Endothelial cell of umbilical vein (primary cell): ENCODE results near the gene ANXA4. TPM values are rescaled to one million over a fixed set of nuclear protein-coding genes. Genes with fewer than 3 reads are reported as not detected.

Source experiments
- BruUV-seq: library from RNA; stranded (reverse); fragments of 400-500 nt; replicated peaks from 2 replicates; lab custom pipeline; 2021; lab: Mats Ljungman, UMichigan
- CTCF ChIA-PET: fragments of 300-600, 350-600 bp; sonication (Branson Sonifier 250); formaldehyde crosslinking; loops from one replicate; lab custom pipeline; 2021; ENCODE audit warnings: antibody characterized with exemption, inconsistent platforms; lab: Charles Lee
- POLR2A ChIA-PET: fragments of 300-600, 350-600 bp; sonication (Branson Sonifier 250); formaldehyde crosslinking; loops from one replicate; lab custom pipeline; 2021; ENCODE audit warnings: antibody characterized with exemption, inconsistent platforms; lab: Charles Lee
- DNase-seq: peaks from one replicate; pipeline ENCODE4 v3.0.0-alpha.2; 2011; ENCODE audit warnings: low read depth, low spot score
- FAIRE-seq: peaks from 2 replicates; lab custom pipeline; 2011; peaks lifted over from hg19 to GRCh38; lab: Jason Lieb, UNC
- H2AFZ ChIP-seq: 2 replicates; pipeline ENCODE4 v1.6.0; 2012; ENCODE audit warnings: low read depth, low read length, control low read depth, inconsistent platforms
- H3K27ac ChIP-seq: 2 replicates; pipeline ENCODE4 v1.5.1; 2011; ENCODE audit warnings: low read depth, mild to moderate bottlenecking, control low read depth, low read length, moderate library complexity; ENCODE audit not compliant: insufficient read depth
- H3K27me3 ChIP-seq, 2 experiments: 2 replicates each; pipeline versions ENCODE4 v1.6.0 to v1.6.1; 2011; ENCODE audit warnings: low read length in 2 of 2, mixed read lengths in 1 of 2; ENCODE audit not compliant: control insufficient read depth in 2 of 2, insufficient read depth in 2 of 2
- H3K36me3 ChIP-seq, 2 experiments: 2 replicates in 1 of 2; 3 replicates in 1 of 2; pipeline ENCODE4 v1.5.1; 2011; ENCODE audit warnings: low read length in 2 of 2, mild to moderate bottlenecking in 1 of 2, moderate library complexity in 1 of 2; ENCODE audit not compliant: control insufficient read depth in 2 of 2, insufficient read depth in 2 of 2; ENCODE audit errors: extremely low read depth in 1 of 2
- H3K4me1 ChIP-seq: 3 replicates; pipeline ENCODE4 v1.5.1; 2011; ENCODE audit warnings: mild to moderate bottlenecking, low read length; ENCODE audit not compliant: control insufficient read depth, insufficient read depth; ENCODE audit errors: extremely low read depth
- H3K4me2 ChIP-seq: 2 replicates; pipeline ENCODE4 v1.6.1; 2011; ENCODE audit warnings: low read length, control low read depth, mixed read lengths; ENCODE audit not compliant: insufficient read depth
- H3K4me3 ChIP-seq, 3 experiments: fragments of 200-600 bp in 1 of 3; sonication (generic), shearing (Covaris generic) in 1 of 3; replicated peaks in 1 of 3; 2 replicates each; pipeline ENCODE4 v1.5.1; 2011 to 2016; ENCODE audit warnings: control low read depth in 3 of 3, low read length in 3 of 3, mild to moderate bottlenecking in 2 of 3, inconsistent platforms in 1 of 3, low read depth in 1 of 3, moderate library complexity in 1 of 3; ENCODE audit not compliant: insufficient read depth in 1 of 3
- H3K79me2 ChIP-seq: 2 replicates; pipeline ENCODE4 v1.6.0; 2012; ENCODE audit warnings: low read length, inconsistent platforms; ENCODE audit not compliant: control insufficient read depth, insufficient read depth
- H3K9ac ChIP-seq: replicated peaks from 2 replicates; pipeline ENCODE3; 2011; ENCODE audit warnings: low read length, control low read depth; ENCODE audit not compliant: insufficient read depth; ENCODE audit errors: extremely low read depth
- H3K9me1 ChIP-seq: replicated peaks from 3 replicates; pipeline ENCODE4 v1.6.0; 2011; ENCODE audit warnings: mild to moderate bottlenecking, low read length; ENCODE audit not compliant: control insufficient read depth, insufficient read depth; ENCODE audit errors: extremely low read depth
- H3K9me3 ChIP-seq: replicated peaks from 2 replicates; pipeline ENCODE4 v1.5.1; 2012; ENCODE audit warnings: low read length, inconsistent platforms; ENCODE audit not compliant: control insufficient read depth, insufficient read depth
- H4K20me1 ChIP-seq: replicated peaks from 2 replicates; pipeline ENCODE3; 2011; ENCODE audit warnings: mild to moderate bottlenecking, low read length; ENCODE audit not compliant: control insufficient read depth, insufficient read depth; ENCODE audit errors: extremely low read depth
- FOS ChIP-seq: IDR thresholded peaks from 2 replicates; pipeline ENCODE4 v1.6.1; 2011; ENCODE audit warnings: mild to moderate bottlenecking, low read length, moderate library complexity, borderline replicate concordance; ENCODE audit not compliant: insufficient read depth
- JUN ChIP-seq: IDR thresholded peaks from 2 replicates; pipeline ENCODE4 v1.6.1; 2011; ENCODE audit warnings: borderline replicate concordance, low read depth; ENCODE audit not compliant: insufficient read length, insufficient read depth
- POLR2A ChIP-seq: IDR thresholded peaks from 2 replicates; pipeline ENCODE4 v1.6.1; 2012; ENCODE audit warnings: low read depth, mild to moderate bottlenecking, control low read depth, low read length
- POLR2AphosphoS5 ChIP-seq: IDR thresholded peaks from 2 replicates; pipeline ENCODE4 v1.6.1; 2012; ENCODE audit warnings: low read depth, mild to moderate bottlenecking, control low read depth, low read length, moderate library complexity; ENCODE audit not compliant: insufficient read depth
- dilution Hi-C: fragments of 300-500 bp; cut with MboI; formaldehyde crosslinking; loops from one replicate; pipeline ENCODE4 v1.15.0; 2019; ENCODE audit warnings: low sequenced_read_pairs; ENCODE audit not compliant: extremely low pct_ligation_motif_present
- intact Hi-C: fragments of 100-400 bp; cut with micrococcal nuclease; formaldehyde crosslinking; loops from one replicate; pipeline ENCODE4 v1.10.0; 2022
- polyA plus RNA-seq, 4 experiments: library from polyadenylated mRNA; depleted of rRNA in 3 of 4; stranded (reverse) in 3 of 4; unstranded in 1 of 4; fragments of >200 nt; gene quantifications; 2 replicates each; pipeline versions ENCODE4 v1.2.1 to v1.2.3, GENCODE V29; 2011 to 2012; ENCODE audit warnings: missing spikeins in 1 of 4
- total RNA-seq: library from RNA; stranded (reverse); gene quantifications from 2 replicates; pipeline ENCODE4 v1.2.3, GENCODE V29; 2021
- TF ChIP-seq, protein P1 (sequence below), 2 donors: IDR thresholded peaks; 1 replicate in 1 of 2; 2 replicates in 1 of 2; pipeline ENCODE4 v1.5.1; 2011; ENCODE audit warnings: low read length in 2 of 2, mild to moderate bottlenecking in 2 of 2, moderate library complexity in 2 of 2, control low read depth in 1 of 2, inconsistent platforms in 1 of 2, low read depth in 1 of 2; ENCODE audit not compliant: insufficient read depth in 1 of 2; ENCODE audit errors: extremely low read depth in 1 of 2
- TF ChIP-seq, protein P2 (sequence below): IDR thresholded peaks from 2 replicates; pipeline ENCODE4 v1.6.1; 2011; ENCODE audit not compliant: insufficient read depth, insufficient read length

Gene ANXA4
- total and polyA plus RNA-seq, 2 donors (not counting 3 experiments of a cell fraction or from before 2014, with no cell fraction given) = 29.4 to 79.6 TPM

DNA sequence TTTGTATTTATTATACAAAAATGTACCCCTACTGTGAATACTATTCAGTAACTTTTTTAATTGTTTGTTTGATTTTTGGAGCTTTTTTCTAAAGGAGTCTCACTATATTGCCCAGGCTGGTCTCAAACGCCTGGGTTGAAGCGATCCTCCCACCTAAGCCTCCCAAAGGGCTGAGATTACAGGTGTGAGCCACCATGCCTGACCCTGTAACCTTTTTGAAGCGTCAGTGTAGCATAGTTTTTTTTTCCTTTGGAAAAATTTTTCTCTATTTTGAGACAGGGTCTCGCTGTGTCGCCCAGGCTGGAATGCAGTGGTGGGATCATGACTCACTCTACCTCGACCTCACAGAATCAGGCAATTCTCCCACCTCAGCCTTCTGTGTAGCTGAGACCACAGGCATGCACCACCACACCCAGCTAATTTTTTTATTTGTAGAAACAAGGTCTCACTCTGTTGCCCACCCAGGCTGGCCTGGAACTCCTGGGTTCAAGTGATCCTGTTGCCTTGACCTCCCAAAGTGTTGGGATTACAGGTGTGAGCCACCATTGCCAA is 89.5 kb downstream of the ANXA4 start:
- FAIRE-seq = no peak
- POLR2A ChIA-PET = no interaction called here
- intact Hi-C loops = no loop called here

More for the DNA sequence above, 89.5 kb downstream of the ANXA4 start:
- no peak for DNase-seq
- Histone ChIP-seq H4K20me1 (no peaks in the 10 kb centered on the region), H3K79me2 (peaks cover 32% of the 10 kb centered on the region), H3K9me1 (no peaks in the 10 kb centered on the region), H3K27me3 (no peaks in the 10 kb centered on the region), H3K4me2 (peak overlapping the region; percentile 79), H3K27ac (no peak overlapping the region), H3K9me3 (no peaks in the 10 kb centered on the region), H3K9ac (no peak overlapping the region), H3K4me1 (peaks cover 7% of the 10 kb centered on the region), H3K4me3 (no peak overlapping the region), H2AFZ (no peak overlapping the region), H3K36me3 (no peaks in the 10 kb centered on the region)
- BruUV-seq = no TSS peak
- TF ChIP-seq, protein P1, sequence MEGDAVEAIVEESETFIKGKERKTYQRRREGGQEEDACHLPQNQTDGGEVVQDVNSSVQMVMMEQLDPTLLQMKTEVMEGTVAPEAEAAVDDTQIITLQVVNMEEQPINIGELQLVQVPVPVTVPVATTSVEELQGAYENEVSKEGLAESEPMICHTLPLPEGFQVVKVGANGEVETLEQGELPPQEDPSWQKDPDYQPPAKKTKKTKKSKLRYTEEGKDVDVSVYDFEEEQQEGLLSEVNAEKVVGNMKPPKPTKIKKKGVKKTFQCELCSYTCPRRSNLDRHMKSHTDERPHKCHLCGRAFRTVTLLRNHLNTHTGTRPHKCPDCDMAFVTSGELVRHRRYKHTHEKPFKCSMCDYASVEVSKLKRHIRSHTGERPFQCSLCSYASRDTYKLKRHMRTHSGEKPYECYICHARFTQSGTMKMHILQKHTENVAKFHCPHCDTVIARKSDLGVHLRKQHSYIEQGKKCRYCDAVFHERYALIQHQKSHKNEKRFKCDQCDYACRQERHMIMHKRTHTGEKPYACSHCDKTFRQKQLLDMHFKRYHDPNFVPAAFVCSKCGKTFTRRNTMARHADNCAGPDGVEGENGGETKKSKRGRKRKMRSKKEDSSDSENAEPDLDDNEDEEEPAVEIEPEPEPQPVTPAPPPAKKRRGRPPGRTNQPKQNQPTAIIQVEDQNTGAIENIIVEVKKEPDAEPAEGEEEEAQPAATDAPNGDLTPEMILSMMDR (IDR thresholded peaks at IDR 0.05; ENCODE audit: extremely low read depth in 1 of 2, insufficient read depth in 1 of 2, low read depth in 1 of 2, low read length in 2 of 2) = no peak
- TF ChIP-seq POLR2A (no peak), POLR2AphosphoS5 (no peak), JUN (no peak), FOS (no peak)
- TF ChIP-seq, protein P2, sequence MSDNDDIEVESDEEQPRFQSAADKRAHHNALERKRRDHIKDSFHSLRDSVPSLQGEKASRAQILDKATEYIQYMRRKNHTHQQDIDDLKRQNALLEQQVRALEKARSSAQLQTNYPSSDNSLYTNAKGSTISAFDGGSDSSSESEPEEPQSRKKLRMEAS = no peak
- dilution Hi-C loops = no loop called here
- CTCF ChIA-PET = interaction anchor here (0.7 to 0.9 kb wide), 2 partner anchors 15 to 107 kb away, joined by 3 to 4 read pairs; no protein-coding TSS in a partner anchor
